HG02852 (cell line): Measurements from ENCODE around the gene TLX2.

ENCODE experiments used
- ATAC-seq: cut with Tn5 transposase; IDR thresholded peaks from one replicate; pipeline ENCODE4 v1.9.1; 2021; ENCODE audit warnings: mild to moderate bottlenecking, moderate library complexity; ENCODE audit not compliant: unreplicated experiment

TLX2 gene

DNA sequence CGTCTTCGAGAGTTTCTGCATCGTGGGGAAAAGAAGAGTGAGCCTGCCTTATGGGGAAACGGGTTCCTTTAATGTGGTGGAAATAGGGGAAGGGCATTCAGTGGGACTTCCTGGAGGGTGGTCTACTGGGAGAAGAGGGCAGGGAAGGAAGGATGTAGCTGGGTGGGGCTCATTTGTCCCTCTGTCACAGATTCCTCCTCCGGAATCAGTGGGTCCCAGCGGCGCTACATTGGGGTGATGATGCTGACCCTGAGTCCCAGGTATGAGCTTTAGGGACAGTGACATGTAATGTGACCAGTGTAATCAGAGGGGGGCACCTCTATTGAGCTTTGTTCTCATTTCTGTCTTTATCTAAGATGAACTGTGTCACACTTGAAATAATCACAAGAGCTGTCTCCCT, 17.4 kb downstream of the TLX2 start:
- ATAC-seq: no peak

DNA sequence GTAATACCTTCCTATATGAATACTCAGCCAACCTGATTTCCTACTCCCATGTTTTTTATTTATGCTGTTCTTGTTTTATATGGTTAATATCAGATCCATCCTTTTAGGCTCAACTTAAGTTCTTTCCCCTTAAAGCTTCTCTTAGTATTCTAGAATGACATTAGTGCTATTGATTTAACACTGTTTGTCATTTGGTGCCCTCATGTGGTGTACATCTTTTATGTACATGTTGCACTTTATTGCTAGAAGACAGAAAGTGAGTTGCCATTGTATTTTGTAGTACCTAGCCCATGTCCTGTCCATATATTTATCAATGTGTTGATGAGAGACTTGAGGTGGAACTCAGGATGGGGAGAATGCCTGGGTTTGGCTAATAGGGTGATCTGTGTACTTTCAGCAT, 18.0 kb downstream of the TLX2 start:
- ATAC-seq: no peak

DNA sequence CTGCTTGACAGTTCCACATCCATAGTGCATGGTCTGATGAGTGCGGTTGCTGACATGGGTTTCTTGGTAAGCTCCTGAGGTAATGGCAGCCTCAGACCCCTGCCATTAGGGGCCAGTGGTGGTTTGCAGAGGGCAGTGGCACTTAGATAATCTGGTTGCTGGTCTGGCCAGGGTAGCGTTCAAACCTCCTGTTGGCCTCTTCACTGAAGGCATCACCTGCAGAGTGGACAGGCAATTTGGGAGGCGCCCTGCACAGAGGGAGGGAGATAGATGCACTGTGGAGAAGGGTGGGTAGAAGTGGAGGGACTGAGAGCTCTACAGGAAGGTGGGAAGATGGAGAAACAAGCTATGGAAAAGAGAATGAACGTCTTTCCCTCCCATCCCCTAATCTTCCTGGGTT, 19.2 kb downstream of the TLX2 start:
- ATAC-seq: no peak

DNA sequence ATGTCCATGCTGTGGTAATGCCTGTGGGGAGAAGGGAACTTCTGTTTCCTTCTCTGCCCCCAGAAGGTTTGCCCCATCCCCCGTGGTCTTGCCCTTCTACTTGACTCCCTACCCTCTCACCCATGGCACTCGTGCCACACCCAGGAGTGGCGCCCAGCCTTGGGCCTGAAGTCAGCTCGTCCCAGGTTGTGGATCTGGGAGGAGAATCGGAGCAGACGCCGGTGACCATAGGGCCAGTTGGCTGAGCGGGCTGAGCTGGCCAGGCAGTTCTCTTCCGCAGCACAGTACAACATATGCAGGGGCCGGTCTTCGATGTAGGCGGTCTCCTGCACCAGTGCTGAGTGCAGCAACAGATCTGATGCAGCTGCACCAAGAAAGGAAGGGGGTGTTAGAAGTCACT, 20.2 kb downstream of the TLX2 start:
- ATAC-seq: no peak

DNA sequence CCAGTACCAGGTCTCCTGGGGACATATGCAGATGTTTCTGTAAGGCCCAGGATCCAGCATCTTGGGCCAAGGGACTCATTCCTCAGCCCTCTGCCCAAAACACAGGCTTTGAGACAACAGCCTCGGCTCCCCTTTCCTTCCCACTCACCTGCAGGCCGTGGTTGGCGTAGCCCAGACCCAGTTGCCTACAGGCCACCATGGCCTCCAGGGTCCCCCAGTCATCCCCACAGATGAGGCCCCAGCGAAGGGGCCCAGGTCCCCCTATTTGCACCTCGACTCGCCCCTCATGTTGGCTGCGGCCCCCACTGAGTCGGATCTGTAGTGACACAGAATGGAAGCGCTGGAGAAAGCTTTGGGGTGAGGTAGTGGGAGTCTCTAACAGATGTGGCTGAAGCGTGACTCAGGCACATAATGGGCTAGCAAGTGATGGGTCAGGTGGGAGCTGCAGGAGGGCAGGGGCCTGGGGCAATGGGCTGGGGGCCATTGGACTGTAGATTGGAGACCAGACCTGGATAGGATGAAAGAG, 21.3 kb downstream of the TLX2 start:
- ATAC-seq: no peak

DNA sequence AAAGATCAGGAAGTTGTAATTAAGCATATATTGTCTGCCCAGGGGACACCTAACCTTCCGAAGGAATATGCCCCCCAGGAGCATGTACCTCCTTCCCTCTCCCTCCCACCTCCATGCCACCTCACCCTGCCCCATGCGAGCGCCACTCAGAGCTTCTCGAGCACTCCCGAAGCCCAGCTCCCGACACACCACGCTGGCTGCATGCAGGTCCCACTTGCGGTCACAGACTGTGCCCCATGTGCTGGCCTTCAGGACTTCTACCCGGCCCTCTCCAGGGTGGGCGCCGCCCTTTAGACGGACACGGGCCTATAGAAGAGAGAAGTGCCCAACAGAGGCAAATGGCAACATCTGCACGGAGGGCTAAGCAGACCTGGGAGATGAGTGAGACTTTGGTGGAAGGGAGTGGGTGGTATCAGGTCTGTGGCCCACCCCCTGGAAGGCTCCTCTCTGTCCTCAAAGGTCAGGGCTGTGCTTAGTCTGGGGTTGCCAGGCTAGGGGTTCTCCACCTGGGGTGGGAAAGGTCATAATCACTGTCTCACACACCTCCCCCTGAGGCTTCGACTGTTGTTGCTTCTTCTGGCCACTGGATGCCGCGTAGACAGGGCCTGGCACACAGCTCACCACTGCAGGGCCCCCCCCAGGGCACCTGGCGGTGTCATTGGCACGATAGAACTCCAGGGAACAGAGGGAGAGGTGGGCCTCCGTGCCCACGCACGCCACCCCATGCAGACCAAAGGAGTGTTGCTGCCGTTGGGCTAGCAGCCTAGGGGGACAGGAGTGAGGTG, 22.1 kb downstream of the TLX2 start:
- no peak for ATAC-seq

DNA sequence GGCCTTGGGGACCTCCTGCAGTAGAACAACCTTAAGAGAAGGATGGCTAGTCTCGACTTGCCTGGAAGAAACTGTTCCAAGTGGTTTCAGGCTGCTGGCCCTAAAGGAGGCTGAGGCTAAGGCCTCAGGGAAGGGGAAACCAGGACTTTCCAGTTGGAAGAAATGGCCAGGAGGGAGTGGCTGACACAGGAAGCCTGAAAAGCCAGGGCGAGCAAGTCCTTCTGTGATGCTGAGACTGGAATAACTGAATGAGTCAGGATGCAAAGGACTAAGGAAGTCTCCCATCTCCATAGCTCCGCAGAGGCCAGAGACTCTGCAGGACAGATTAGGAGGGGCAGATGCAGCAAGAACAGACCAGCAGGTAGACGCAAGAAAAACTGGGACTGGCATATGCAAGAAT, 22.9 kb downstream of the TLX2 start:
- ATAC-seq: no peak

DNA sequence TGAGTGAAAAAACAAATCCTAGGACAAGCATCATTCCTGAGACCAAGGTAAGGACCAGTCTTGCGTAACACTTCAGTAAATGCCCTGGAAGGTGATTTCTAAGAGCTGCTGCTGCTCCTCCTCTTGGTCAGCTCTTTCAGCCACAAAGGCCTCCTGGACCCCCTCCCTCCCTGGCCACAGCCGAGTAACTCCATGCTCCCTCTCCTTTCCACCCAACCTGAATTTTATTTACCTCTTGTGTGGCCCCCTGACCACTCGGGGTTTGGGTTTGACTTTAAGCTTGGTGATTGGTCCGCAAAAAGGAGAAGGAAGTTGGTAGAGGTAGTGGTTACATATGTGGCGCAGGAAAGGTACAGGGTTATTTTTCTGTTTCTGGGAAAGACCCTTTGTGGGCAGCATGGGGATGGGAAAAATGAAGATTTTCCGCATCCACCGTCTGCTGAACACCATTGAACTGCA, 24.7 kb downstream of the TLX2 start:
- ATAC-seq: no peak

DNA sequence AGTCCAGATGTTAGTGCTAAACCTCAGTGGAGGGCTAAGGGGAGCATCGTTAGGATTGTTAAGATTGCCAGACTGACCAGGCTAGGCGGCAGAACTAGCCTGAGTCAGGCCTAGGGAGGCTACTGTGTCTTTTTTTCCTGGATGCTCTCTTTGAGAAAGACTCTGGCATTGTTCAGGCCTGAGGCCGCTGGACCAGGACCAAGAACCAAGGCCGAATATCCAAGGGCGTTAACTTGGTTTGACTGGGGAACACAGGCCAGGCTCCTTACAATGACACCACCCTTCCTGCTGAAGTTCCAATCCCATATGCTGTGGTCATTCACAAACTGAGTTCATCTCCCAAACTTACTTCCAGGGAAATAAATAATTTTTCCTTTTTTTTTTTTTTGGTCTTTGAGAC, 26.0 kb downstream of the TLX2 start:
- no peak for ATAC-seq

DNA sequence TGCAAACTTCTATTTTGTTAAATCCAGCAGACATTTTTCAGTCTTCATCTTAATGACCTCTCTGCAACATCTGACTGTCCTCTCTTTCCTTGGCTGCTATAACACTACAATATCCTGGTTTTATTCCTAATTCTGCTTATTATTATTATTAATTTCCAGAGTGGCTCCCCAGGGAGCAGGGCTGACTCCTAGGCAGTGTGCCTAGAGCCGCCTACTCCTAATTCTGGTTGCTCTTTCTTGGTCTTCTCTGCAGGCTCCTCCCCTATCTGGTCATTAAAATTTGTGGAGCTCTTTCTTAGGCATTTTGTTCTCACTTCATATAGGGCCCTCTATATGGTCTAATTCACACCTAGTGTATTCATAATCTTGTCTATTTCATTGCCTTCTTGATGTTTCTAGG, 28.7 kb downstream of the TLX2 start:
- ATAC-seq: no peak

DNA sequence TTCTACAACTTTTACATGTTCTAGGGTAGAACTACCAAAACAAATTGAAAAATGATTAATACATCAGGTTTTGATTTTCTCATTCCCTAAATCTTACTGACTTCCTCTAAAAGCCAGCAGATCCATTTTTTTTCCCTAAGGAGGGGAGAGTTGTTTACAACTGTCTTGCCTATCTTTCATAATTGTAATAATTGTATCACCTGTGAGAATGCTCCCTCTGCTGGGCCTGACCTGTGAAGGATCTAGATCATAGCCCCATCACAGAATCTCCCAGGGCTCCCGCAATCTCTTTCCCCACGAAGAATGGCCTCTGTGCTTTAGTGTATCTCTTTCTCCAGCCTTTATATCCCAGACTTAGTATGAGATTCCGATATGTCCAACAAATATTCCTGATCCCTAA, 30.4 kb downstream of the TLX2 start:
- no peak for ATAC-seq

DNA sequence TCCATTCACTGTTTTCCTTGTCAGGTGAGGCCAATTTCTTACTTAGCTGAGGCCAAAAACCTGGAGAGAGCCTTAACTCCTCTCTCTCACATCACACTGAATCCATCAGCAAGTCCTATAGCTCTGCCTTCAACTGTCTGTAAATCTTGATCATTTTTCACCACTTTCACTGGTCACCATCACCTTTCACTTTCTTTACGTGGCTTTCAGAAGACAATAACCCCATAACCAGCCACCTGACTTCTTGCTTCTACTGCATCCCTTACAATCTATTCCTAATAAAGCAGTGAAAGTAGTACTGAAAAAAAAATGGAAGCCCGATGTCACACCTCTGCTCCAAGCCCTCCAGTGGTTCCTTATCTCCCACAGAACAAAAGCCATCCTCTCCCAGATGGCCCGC, 31.8 kb downstream of the TLX2 start:
- no peak for ATAC-seq

DNA sequence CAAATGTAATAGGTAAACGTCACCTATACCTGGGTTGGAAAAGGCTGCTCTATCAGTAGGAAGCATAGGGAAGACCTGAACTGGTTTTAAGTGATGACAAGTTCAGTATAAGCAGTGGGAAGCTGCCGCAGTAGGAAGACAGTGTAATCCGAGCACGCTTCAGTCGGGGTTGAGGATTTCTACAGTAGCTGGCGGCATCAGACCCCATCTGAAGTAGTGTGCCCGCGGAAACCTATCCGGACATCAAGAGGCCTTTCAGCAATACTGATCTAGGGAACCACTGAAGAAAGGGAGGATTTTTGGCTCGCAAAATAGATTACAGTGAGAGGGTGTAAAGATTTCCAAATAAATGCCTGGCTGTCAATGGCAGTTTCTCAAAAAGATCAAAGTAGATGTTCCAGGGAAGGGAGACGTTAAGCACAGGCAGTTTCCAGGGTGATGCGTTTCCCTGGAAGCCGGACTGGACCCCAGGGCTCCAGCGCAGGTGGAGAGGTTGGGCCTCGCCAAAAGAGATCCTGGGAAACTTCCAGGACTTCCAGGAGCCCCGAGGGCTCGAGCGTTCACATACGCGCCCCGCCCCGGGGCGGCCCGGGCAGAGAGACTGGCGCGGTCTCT, 34.1 kb downstream of the TLX2 start:
- ATAC-seq: no peak

DNA sequence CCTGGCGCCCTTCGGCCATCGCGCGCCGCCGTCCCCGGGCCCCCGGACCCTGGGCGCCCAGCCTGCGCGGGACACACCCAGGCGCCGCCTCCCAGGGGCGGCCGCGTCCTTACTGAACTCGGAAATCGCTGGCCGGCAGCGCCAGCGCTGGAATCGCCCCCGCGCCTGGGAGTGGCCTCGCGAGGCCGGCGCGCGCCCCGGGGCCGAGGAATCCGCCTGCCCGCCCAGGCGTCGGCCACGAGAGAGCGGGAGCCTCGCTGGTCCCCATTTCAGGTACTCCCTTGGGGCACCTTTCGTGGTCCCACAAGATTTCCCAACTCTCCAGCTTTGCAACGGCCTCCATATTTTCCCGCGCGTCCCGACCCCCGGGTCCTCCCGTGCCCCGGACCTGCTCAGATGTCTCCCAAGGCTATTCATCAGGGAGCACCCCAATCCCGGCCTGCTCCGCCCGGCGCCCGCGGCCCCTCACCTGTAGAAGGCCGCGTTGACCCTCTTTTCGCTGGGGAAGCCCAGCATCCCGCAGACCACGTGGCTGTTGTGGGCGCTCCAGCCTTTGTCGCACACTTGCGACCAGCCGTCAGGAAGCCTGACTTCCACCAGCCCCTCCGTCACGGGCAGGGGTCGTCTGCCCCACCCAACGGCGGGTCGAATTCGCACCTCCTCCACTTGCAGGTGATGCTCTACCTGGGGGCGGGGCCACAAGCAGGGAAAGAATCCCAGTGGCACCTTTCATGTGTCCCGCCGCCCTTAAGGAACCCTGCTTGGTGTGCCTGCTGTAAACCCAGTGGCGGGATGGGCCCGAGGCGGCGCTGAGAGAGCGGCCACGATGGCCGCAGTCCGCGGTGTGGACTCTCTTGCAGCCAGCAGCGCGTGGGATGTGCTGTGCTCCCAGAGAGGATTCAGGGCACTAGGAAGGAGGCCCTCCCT, 34.9 kb downstream of the TLX2 start:
- no peak for ATAC-seq

DNA sequence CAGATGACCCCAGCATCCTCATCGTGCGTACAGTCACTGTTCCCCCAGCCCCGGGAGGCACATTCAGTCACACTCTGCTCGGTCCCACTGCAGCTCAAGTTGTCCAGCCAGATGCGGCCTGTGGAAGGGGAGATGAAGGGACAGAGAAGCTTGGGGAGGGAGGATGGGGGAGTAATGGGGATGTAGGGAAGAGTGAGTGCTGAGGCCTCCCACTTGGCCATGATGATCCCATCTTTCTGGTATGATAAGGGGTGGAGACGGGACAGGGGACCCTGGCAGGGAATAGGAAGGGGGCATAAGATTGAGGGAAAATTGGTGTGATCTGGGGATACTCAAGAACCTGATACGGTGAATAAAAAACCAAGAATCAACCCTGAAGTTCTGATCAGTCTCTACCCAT, 36.0 kb downstream of the TLX2 start:
- no peak for ATAC-seq

DNA sequence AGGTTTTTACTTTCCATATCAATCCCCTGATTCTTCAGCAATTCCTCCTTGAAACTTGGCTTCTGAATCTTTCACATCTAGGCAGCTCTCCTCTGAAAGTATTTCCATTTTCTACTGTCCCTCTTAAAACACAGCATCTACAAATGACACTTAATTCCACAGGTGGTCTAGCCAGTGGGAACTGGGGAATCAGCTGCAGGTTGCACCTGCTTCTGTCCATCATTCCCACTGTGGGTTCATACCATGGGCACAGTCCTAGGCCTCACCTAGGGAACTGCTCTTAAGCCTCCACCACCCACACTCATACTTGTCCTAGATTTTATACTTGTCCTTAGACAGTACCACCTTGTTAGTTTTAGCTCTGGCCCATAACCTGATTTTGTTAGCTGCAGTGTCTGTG, 37.3 kb downstream of the TLX2 start:
- no peak for ATAC-seq

DNA sequence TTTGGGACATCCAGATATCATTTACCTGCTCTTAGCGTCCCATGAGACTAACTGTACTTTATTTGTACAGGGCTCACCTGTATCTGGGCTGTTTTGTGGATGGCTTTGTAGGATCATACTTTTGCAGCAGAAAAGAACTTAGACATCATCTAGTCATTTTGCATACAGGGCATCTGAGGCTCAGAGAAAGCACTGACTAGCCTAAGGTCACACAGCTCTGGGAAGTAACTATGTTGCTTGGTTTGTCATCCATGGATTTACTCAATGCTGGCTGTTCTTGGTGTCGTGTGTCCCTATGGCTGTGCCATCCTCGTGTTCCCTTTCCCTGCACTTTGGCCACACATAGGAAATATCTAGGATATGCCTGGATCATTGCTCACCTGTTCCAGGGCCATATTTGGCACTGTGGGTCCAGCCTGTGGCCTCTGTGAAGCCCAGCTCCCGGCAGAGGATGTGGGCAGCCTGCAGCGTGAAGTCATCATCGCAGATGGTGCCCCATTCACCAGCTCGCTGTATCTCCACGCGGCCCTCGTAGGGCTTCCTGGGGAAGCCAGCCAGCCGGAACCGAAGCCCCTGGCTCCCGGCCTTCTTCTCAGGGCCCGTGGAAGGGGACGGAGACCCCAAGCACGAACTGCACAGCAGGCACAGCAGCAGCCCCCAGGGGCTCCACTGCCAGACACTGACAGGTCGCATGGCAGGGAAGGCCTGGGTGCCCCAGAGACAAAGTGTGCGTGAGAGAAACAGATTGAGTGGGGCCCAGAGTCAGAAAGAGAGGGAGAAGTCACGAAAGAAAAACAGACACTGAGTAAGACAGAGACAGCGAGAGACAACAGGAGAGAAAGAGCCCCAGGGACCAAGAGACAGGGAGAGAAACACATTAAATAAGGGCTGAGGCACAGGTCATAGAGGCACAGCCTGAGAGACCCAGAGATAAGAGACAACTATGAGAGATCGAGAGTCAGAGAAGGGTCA, 38.0 kb downstream of the TLX2 start:
- ATAC-seq: no peak

DNA sequence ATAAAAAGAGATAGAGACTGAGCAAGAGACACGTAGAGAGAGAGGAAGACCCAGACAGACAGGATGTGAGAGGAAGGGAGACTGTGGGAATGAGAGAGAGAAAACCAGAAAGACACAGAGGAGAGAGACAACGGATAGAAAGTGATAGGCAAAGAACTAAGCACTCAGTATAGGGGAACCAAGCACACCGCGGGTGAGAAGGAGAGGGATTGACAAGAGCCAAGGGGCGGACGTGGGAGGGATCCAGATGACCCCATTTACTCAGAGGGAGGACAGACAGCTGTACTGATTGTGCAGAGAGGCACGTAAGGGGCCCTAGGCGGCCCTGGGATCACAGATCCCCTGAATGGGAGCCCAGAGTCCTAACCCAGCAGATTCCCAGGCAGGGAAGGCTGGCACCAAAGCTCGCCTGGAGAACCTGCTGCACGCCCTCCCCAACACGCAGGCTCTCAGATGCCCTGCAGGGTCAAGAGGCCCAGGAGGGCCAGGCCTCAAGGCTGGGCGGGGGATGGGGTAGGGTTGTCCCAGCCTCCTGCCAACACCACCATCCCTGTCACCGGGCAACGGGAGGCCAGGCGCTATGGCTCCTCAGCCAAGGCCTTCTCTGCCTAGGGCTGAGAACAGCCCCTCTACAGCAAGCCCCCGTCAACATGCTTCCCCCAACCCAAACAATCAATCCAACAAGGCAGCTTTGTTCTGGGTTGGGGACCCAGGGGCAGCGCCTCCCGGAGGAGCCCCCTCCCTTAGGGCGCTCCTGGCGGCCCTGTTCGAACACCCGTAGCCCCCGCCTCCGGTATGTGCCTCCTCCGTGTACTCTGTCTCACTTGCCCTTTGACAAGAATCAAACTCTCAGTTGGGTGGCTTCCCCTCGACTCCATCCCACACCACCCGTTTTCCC, 38.9 kb downstream of the TLX2 start:
- no peak for ATAC-seq
